Gastrocnemius medialis (tissue), 4 donors: ENCODE data around the gene G6PC3. TPM values are rescaled to one million over a fixed set of nuclear protein-coding genes. Genes with fewer than 3 reads are reported as not detected.

Experiments
- ATAC-seq, 2 donors: fragments of 150-250 bp; one replicate each; pipeline ENCODE4 v1.9.1; 2016
- DNase-seq, 2 donors: peaks; one replicate each; pipeline ENCODE4 v3.0.0-alpha.2; 2019
- H3K27ac ChIP-seq, 4 donors: fragments of 200-600 bp; sonication (generic); 1 replicate in 1 of 4; 2 replicates in 3 of 4; pipeline ENCODE4 v1.5.1; 2016 to 2018; ENCODE audit warnings: mild to moderate bottlenecking in 2 of 4, moderate library complexity in 1 of 4
- H3K27me3 ChIP-seq, 3 donors: fragments of 200-600 bp; sonication (generic) in 2 of 3; 1 replicate in 1 of 3; 2 replicates in 2 of 3; pipeline versions ENCODE4 v1.5.1 to v1.6.0; 2016 to 2019; ENCODE audit warnings: mild to moderate bottlenecking in 1 of 3, moderate library complexity in 1 of 3
- H3K36me3 ChIP-seq, 2 donors: fragments of 200-600 bp; sonication (generic) in 1 of 2; one replicate each; pipeline ENCODE4 v1.5.1; 2017 to 2018
- H3K4me1 ChIP-seq, 2 donors: fragments of 200-600 bp; sonication (generic) in 1 of 2; one replicate each; pipeline ENCODE4 v1.5.1; 2016 to 2017; ENCODE audit warnings: mild to moderate bottlenecking in 2 of 2
- H3K4me3 ChIP-seq, 4 donors: fragments of 200-600 bp; sonication (generic) in 3 of 4; 1 replicate in 1 of 4; 2 replicates in 3 of 4; pipeline ENCODE4 v1.5.1; 2016 to 2019; ENCODE audit warnings: mild to moderate bottlenecking in 2 of 4
- H3K9me3 ChIP-seq, 3 donors: fragments of 200-600 bp; sonication (generic) in 2 of 3; 1 replicate in 1 of 3; 2 replicates in 2 of 3; pipeline ENCODE4 v1.5.1; 2016 to 2019
- CTCF ChIP-seq, 5 experiments: fragments of 450-650 bp in 3 of 5; fragments of 200-600 bp in 2 of 5; sonication (generic) in 2 of 5; IDR thresholded peaks in 4 of 5; conservative IDR thresholded peaks in 1 of 5; 1 replicate in 4 of 5; 2 replicates in 1 of 5; pipeline ENCODE4 v1.5.1; 2016 to 2019; ENCODE audit warnings: antibody characterized with exemption in 5 of 5, mild to moderate bottlenecking in 3 of 5, moderate library complexity in 3 of 5
- POLR2A ChIP-seq, 2 donors: fragments of 450-650 bp; IDR thresholded peaks; one replicate each; pipeline ENCODE4 v1.6.1; 2017; ENCODE audit warnings: antibody characterized with exemption in 2 of 2, mild to moderate bottlenecking in 2 of 2, moderate library complexity in 2 of 2
- in situ Hi-C, 4 donors: fragments of 200-750 bp; cut with MboI; loops; one replicate each; pipeline versions ENCODE4 v1.15.0 to v1.8.0; 2017; ENCODE audit warnings: low sequenced_read_pairs in 4 of 4
- intact Hi-C: fragments of 100-400 bp; cut with DNase I; formaldehyde crosslinking; loops from one replicate; pipeline ENCODE4 v1.15.1; 2023; ENCODE audit warnings: low total_unique reads
- total RNA-seq, 4 donors: library from RNA; depleted of rRNA; stranded (reverse); fragments of >200 nt; gene quantifications; one replicate each; pipeline versions ENCODE4 v1.1.0 to v1.2.3, GENCODE V29; 2016

The G6PC3 gene
- total RNA-seq, 4 donors from 2014 or later, result 30.5 to 40.5 (median 36.4) TPM

GRCh38 chr17:44084131-44084538, 13.6 kb downstream of the G6PC3 start:
- Histone ChIP-seq H3K27me3 (no peaks in the 10 kb centered on the region), H3K4me1 (no peaks in the 10 kb centered on the region), H3K4me3 (no peak overlapping the region), H3K36me3 (peaks cover 0 to 86% of the 10 kb centered on the region in 2 donors), H3K27ac (peak overlapping the region in 3 of 4 donors; percentile 23 to 75 (median 29)), H3K9me3 (no peaks in the 10 kb centered on the region)
- peak in 2 of 5 experiments; percentile 20 to 40 for TF ChIP-seq CTCF (IDR thresholded peaks at IDR 0.05 in 4 of 5, conservative IDR thresholded peaks at IDR 0.05 in 1 of 5)
- TF ChIP-seq POLR2A (IDR thresholded peaks at IDR 0.05), result no peak
- DNase-seq, result no peak
- intact Hi-C loops (no loop called here), in situ Hi-C loops (no loop called here)
- no peak for ATAC-seq

GRCh38 chr17:44084921-44085320, 14.4 kb downstream of the G6PC3 start:
- ATAC-seq (no peak), DNase-seq (no peak)
- no peaks in the 10 kb centered on the region for H3K27me3 ChIP-seq
- H3K9me3 ChIP-seq, result no peaks in the 10 kb centered on the region
- H3K4me1 ChIP-seq, result no peaks in the 10 kb centered on the region
- in situ Hi-C loops (no loop called here), intact Hi-C loops (no loop called here)
- TF ChIP-seq POLR2A (IDR thresholded peaks at IDR 0.05) (no peak), CTCF (IDR thresholded peaks at IDR 0.05 in 4 of 5, conservative IDR thresholded peaks at IDR 0.05 in 1 of 5) (no peak)
- no peak overlapping the region for H3K4me3 ChIP-seq
- peaks cover 0 to 86% of the 10 kb centered on the region in 2 donors for H3K36me3 ChIP-seq
- peak overlapping the region in 1 of 4 donors; percentile 75 for H3K27ac ChIP-seq

DNA sequence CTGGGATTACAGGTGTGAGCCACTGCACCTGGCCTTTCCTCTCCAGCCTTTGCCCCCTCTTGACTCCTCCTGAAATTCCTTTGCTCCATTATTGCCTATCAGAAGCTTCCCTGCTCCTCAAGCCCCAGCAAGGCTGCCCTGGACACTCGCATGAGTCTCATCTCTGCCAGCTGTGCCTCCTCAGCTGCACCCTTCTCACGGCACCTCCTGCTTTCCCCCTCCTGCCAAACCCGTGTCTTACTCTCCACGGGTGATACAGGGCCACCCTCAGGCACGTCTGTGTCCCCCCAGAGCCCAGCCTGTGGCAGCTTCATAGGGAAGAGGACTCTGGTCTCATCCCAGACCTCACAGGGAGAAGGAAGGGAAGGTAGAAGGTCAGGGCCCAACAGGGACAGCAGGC, 15.4 kb downstream of the G6PC3 start:
- Histone ChIP-seq H3K36me3 (peaks cover 0 to 86% of the 10 kb centered on the region in 2 donors), H3K4me1 (no peaks in the 10 kb centered on the region), H3K9me3 (no peaks in the 10 kb centered on the region), H3K4me3 (no peak overlapping the region), H3K27me3 (no peaks in the 10 kb centered on the region), H3K27ac (peak overlapping the region; percentile 55 to 75 (median 68))
- no peak for DNase-seq
- intact Hi-C loops (no loop called here), in situ Hi-C loops (no loop called here)
- TF ChIP-seq CTCF (IDR thresholded peaks at IDR 0.05 in 4 of 5, conservative IDR thresholded peaks at IDR 0.05 in 1 of 5), result no peak
- TF ChIP-seq POLR2A (IDR thresholded peaks at IDR 0.05), result no peak
- no peak for ATAC-seq

DNA sequence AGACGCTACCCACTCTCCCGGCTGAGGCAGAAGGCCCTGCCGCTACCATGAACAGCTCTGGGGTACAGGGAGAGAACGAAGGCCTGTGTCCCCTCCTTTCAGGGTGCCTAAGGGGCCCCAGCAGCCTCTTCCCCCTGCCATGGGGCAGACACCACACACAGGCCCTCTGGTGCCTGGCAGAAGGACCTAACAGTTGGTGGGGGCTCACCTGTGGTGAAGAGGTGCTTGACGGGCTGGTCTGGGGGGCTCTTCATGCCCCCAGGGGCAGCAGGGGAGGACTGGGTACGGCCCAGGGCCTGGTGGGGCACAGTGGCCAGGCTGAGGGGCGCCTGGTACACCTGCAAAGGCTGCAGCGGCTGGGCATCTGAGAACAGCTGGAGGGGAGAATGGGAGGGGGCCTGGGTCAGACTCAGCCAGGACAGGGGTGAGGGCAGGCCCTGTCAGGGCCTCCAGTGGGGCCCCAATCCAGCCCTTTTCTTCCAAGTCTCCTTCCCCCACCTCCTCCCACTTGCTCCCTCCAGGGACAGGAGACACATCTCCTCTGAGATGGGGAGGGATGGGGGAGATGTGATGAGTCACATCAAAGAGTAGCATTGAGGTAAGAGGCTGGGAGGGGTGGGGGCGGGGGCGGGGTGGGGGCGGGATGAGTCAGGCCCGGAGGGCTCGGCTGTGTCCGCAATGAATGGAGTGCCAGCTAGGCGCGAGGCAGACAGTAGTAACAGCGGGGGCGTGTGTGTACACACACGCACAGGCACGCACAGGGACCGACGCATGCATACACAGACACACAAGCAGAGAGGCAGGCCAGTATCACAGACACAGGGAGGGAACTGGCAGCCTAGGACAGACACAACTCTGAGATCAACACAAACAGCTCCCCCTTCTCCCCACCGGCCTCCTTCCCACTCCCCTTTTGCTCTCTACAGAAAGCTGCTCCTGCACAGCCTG, 16.1 kb downstream of the G6PC3 start:
- in situ Hi-C loops (no loop called here), intact Hi-C loops (no loop called here)
- peak overlapping the region; percentile 55 to 75 (median 68) for H3K27ac ChIP-seq
- H3K36me3 ChIP-seq, result peaks cover 0 to 88% of the 10 kb centered on the region in 2 donors
- H3K4me1 ChIP-seq, result no peaks in the 10 kb centered on the region
- no peaks in the 10 kb centered on the region for H3K27me3 ChIP-seq
- ATAC-seq (peak; percentile 60 to 65), DNase-seq (peak in 1 of 2 donors; percentile 53)
- TF ChIP-seq CTCF (IDR thresholded peaks at IDR 0.05 in 4 of 5, conservative IDR thresholded peaks at IDR 0.05 in 1 of 5) (no peak), POLR2A (IDR thresholded peaks at IDR 0.05) (no peak)
- no peaks in the 10 kb centered on the region for H3K9me3 ChIP-seq
- no peak overlapping the region for H3K4me3 ChIP-seq
